RWPE2 (cell line): ENCODE data around the gene FGL2.
"Not testable (repeated sequence)": the region's sequence is repeated elsewhere in the genome, so short reads cannot be mapped to it uniquely, and the experiment has no call there.

Experiments
- ATAC-seq: fragments of 200-7000 bp; cut with Tn5 transposase; 3 replicates; pipeline ENCODE4 v1.9.1; 2021; ENCODE audit warnings: low read depth
- DNase-seq: peaks from one replicate; pipeline ENCODE4 v3.0.0-alpha.2; 2020; ENCODE audit warnings: low spot score
- H3K27ac ChIP-seq: fragments of 450-650 bp; 2 replicates; pipeline ENCODE4 v1.5.1; 2017; ENCODE audit warnings: mild to moderate bottlenecking; ENCODE audit not compliant: poor library complexity, severe bottlenecking
- H3K27me3 ChIP-seq: fragments of 250-450 bp; sonication (Bioruptor Pico); 2 replicates; pipeline ENCODE4 v1.5.1; 2021; ENCODE audit warnings: mild to moderate bottlenecking, moderate library complexity; ENCODE audit not compliant: insufficient read depth, poor library complexity, severe bottlenecking
- H3K36me3 ChIP-seq: fragments of 250-450 bp; sonication (Bioruptor Pico); 2 replicates; pipeline ENCODE4 v1.5.1; 2020; ENCODE audit warnings: low read depth, mild to moderate bottlenecking, moderate library complexity
- H3K4me1 ChIP-seq: fragments of 250-450 bp; sonication (Bioruptor Pico); 2 replicates; pipeline ENCODE4 v1.5.1; 2021; ENCODE audit warnings: mild to moderate bottlenecking, moderate library complexity; ENCODE audit not compliant: insufficient read depth, poor library complexity, severe bottlenecking
- H3K4me3 ChIP-seq: fragments of 250-450 bp; sonication (Bioruptor Pico); 2 replicates; pipeline ENCODE4 v1.5.1; 2021; ENCODE audit warnings: mild to moderate bottlenecking, moderate library complexity; ENCODE audit not compliant: severe bottlenecking
- H3K9me3 ChIP-seq: fragments of 250-450 bp; sonication (Bioruptor Pico); 2 replicates; pipeline ENCODE4 v1.5.1; 2021; ENCODE audit warnings: mild to moderate bottlenecking, moderate library complexity; ENCODE audit not compliant: severe bottlenecking
- TF ChIP-seq, protein P1 (sequence below): fragments of 450-650 bp; IDR thresholded peaks from one replicate; pipeline ENCODE4 v1.5.1; 2017; ENCODE audit warnings: mild to moderate bottlenecking, moderate library complexity; ENCODE audit not compliant: poor library complexity, severe bottlenecking

FGL2 gene

DNA sequence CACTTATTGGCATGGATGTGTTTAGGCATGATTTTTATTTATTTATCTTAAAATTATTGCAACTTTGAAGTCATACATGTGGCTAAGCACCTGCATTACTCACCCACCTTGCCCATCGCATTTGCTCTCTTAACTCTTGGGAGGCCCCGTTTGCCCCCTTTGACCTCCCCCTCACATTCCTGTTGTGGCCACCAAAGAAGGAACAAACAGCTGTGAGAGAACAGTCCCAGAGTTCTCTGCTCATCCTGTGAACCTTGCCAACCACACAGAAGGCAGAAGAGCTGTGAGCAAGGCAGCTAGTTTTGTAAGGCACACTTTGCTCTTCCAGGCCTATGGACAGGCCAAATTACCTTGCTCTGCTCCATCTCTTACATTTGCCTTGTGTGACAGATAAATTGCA, 23.6 kb upstream of the FGL2 start:
- ATAC-seq (no peak), DNase-seq (no peak)
- H3K4me3 ChIP-seq = no peak overlapping the region
- H3K27me3 ChIP-seq = no peaks in the 10 kb centered on the region
- no peak overlapping the region for H3K27ac ChIP-seq
- H3K36me3 ChIP-seq = no peaks in the 10 kb centered on the region
- no peaks in the 10 kb centered on the region for H3K9me3 ChIP-seq
- TF ChIP-seq, protein P1, sequence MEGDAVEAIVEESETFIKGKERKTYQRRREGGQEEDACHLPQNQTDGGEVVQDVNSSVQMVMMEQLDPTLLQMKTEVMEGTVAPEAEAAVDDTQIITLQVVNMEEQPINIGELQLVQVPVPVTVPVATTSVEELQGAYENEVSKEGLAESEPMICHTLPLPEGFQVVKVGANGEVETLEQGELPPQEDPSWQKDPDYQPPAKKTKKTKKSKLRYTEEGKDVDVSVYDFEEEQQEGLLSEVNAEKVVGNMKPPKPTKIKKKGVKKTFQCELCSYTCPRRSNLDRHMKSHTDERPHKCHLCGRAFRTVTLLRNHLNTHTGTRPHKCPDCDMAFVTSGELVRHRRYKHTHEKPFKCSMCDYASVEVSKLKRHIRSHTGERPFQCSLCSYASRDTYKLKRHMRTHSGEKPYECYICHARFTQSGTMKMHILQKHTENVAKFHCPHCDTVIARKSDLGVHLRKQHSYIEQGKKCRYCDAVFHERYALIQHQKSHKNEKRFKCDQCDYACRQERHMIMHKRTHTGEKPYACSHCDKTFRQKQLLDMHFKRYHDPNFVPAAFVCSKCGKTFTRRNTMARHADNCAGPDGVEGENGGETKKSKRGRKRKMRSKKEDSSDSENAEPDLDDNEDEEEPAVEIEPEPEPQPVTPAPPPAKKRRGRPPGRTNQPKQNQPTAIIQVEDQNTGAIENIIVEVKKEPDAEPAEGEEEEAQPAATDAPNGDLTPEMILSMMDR = no peak
- H3K4me1 ChIP-seq = no peaks in the 10 kb centered on the region

- Histone ChIP-seq H3K27ac (no peak overlapping the region), H3K4me3 (no peak overlapping the region), H3K9me3 (no peaks in the 10 kb centered on the region), H3K27me3 (no peaks in the 10 kb centered on the region), H3K36me3 (no peaks in the 10 kb centered on the region), H3K4me1 (no peaks in the 10 kb centered on the region)
- no peak for ATAC-seq
- TF ChIP-seq, protein P1 = no peak
- no peak for DNase-seq
Measured at GRCh38 chr7:77222819-77223218, 23.2 kb upstream of the FGL2 start.

DNA sequence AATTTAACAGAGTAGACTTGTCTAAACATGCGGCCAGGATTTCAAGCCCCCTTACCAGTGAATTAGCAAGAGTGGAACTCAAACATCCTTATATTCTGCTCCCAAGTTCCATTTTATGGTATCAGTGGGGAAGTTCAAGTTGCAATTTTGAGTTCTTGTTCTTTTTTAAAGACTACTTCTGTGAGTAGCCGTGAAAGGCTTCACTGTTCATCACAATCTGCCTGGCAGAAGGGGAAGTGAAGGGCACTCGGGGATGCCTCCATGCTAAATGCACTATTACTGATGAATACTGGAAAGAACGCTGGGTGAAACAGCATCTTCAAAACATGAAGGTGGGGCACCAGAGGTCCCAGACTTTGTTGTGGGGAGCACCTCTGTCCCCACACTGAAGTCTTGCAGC, 22.4 kb upstream of the FGL2 start:
- no peak overlapping the region for H3K27ac ChIP-seq
- no peaks in the 10 kb centered on the region for H3K27me3 ChIP-seq
- TF ChIP-seq, protein P1 = no peak
- no peaks in the 10 kb centered on the region for H3K4me1 ChIP-seq
- ATAC-seq (no peak), DNase-seq (no peak)
- H3K9me3 ChIP-seq = no peaks in the 10 kb centered on the region
- H3K36me3 ChIP-seq = no peaks in the 10 kb centered on the region
- H3K4me3 ChIP-seq = no peak overlapping the region

DNA sequence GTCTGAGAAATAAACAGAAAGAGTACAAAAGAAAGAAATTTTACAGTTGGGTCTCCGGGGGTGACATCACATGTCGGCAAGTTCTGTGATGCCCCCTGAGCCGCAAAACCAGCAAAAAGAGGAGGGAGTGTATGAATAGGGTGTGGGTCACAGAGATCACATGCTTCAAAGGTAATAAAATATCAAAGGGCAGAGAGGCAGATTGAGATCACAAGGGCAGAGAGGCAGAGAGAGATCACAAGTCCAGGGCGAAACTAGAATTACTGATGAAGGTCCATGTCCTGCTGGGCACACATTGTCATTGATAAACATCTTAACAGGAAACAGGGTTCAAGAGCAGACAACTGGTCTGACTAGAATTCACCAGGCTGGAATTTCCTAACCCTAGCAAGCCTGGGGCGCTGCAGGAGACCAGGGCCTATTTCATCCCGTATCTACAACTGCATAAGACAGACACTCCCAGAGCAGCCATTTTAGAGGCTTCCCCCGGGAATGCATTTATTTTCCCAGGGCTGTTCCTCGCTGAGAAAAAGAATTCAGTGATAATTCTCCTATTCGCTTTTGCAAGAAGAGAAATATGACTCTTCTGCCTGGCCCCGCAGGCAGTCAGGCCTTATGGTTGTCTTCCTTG, 20.2 kb upstream of the FGL2 start:
- not testable (repeated sequence) for DNase-seq, H3K4me1 ChIP-seq, H3K9me3 ChIP-seq, H3K27ac ChIP-seq, H3K36me3 ChIP-seq, ATAC-seq, H3K4me3 ChIP-seq, H3K27me3 ChIP-seq

GRCh38 chr7:77217474-77218185, 18.0 kb upstream of the FGL2 start:
- no peaks in the 10 kb centered on the region for H3K27me3 ChIP-seq
- no peaks in the 10 kb centered on the region for H3K36me3 ChIP-seq
- DNase-seq (no peak), ATAC-seq (no peak)
- H3K4me1 ChIP-seq = no peaks in the 10 kb centered on the region
- H3K4me3 ChIP-seq = no peak overlapping the region
- no peak overlapping the region for H3K27ac ChIP-seq
- no peaks in the 10 kb centered on the region for H3K9me3 ChIP-seq
- TF ChIP-seq, protein P1 = no peak
